Mucosa of rectum (tissue), 2 donors: ENCODE data around the gene SRP19.

ENCODE experiments used
- H3K27ac ChIP-seq, 2 donors: one replicate each; pipeline ENCODE4 v1.7.0; 2013; ENCODE audit warnings: inconsistent platforms in 2 of 2, low read depth in 2 of 2, low read length in 2 of 2
- H3K27me3 ChIP-seq, 2 donors: one replicate each; pipeline ENCODE4 v1.7.0; 2013; ENCODE audit warnings: low read length in 2 of 2; ENCODE audit not compliant: control insufficient read depth in 2 of 2, insufficient read depth in 2 of 2
- H3K36me3 ChIP-seq, 2 donors: one replicate each; pipeline ENCODE4 v1.7.0; 2013; ENCODE audit warnings: low read length in 2 of 2; ENCODE audit not compliant: control insufficient read depth in 2 of 2, insufficient read depth in 2 of 2
- H3K4me1 ChIP-seq, 2 donors: one replicate each; pipeline ENCODE4 v1.7.0; 2013; ENCODE audit warnings: low read length in 2 of 2, mild to moderate bottlenecking in 1 of 2; ENCODE audit not compliant: control insufficient read depth in 2 of 2, insufficient read depth in 2 of 2
- H3K4me3 ChIP-seq, 2 donors: one replicate each; pipeline ENCODE4 v1.7.0; 2013; ENCODE audit warnings: low read length in 2 of 2
- H3K9ac ChIP-seq, 2 donors: one replicate each; pipeline ENCODE4 v1.7.0; 2013; ENCODE audit warnings: low read length in 2 of 2, low read depth in 1 of 2, mild to moderate bottlenecking in 1 of 2
- H3K9me3 ChIP-seq, 2 donors: one replicate each; pipeline ENCODE4 v1.7.0; 2013; ENCODE audit warnings: low read length in 2 of 2; ENCODE audit not compliant: control insufficient read depth in 2 of 2
- donor health status: healthy.
- donor health status: Normal muscosa, but diverticular disease.

SRP19 gene

DNA sequence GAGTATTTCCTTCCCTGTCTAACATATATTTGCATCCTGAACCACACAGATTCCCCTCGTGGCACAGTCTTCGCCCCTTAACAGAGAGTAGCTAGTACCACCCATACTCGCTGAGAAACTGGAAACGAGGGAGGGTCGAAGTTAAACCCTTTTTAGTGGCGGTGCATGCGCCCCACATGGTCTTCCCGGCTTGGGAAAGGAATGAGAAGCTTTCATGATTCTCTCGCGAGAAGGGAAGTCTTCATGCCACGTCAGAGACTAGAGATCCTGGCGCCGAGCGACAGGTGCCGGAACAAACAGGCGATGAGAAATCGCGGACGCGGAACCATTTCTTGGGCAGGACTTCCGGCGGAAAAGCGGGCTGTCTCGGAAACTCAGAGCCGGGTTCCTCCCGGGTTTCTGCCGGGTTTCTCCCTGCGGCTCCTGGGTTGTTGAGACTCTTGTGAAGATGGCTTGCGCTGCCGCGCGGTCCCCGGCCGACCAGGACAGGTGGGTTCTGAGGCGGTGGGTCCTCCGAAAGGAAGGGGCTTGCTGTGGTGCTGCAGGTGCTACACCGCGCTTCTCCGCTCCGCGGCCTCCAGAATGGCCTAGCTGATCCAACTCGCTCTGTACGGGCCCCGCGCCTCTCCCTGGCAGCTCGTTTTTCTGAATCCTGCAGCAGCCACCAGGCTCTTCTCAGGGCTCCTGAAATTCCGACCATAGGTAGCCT, at the start of gene SRP19:
TSS of gene SRP19 (plus strand) at position 359 of the 709 bp plus-strand sequence. CDS start at position 449, 90 bp downstream.
- Histone ChIP-seq H3K27ac (peak within 1 kb of the TSS; percentile 60 to 75), H3K4me1 (peaks cover 9 to 19% of the 10 kb centered on the region in 2 donors), H3K36me3 (peaks cover 12 to 17% of the 10 kb centered on the region in 2 donors), H3K9me3 (no peaks in the 10 kb centered on the region), H3K27me3 (no peaks in the 10 kb centered on the region), H3K4me3 (peak within 1 kb of the TSS; percentile 84 to 99), H3K9ac (peak within 1 kb of the TSS; percentile 80 to 90)

GRCh38 chr5:112812549-112812948, 48.5 kb upstream of the SRP19 start:
- no peak overlapping the region for H3K9ac ChIP-seq
- no peak overlapping the region for H3K27ac ChIP-seq
- H3K4me3 ChIP-seq, result no peak overlapping the region
- H3K27me3 ChIP-seq, result no peaks in the 10 kb centered on the region
- H3K4me1 ChIP-seq, result no peaks in the 10 kb centered on the region
- H3K9me3 ChIP-seq, result no peaks in the 10 kb centered on the region
- H3K36me3 ChIP-seq, result peaks cover 17 to 19% of the 10 kb centered on the region in 2 donors

GRCh38 chr5:112820246-112820645, 40.8 kb upstream of the SRP19 start:
- no peak overlapping the region for H3K27ac ChIP-seq
- H3K4me3 ChIP-seq, result no peak overlapping the region
- no peak overlapping the region for H3K9ac ChIP-seq
- H3K36me3 ChIP-seq, result peaks cover 26 to 36% of the 10 kb centered on the region in 2 donors
- no peaks in the 10 kb centered on the region for H3K4me1 ChIP-seq
- H3K9me3 ChIP-seq, result no peaks in the 10 kb centered on the region
- no peaks in the 10 kb centered on the region for H3K27me3 ChIP-seq

GRCh38 chr5:112822456-112822855, 38.6 kb upstream of the SRP19 start:
- Histone ChIP-seq H3K36me3 (peaks cover 24 to 29% of the 10 kb centered on the region in 2 donors), H3K4me3 (no peak overlapping the region), H3K9me3 (no peaks in the 10 kb centered on the region), H3K27ac (no peak overlapping the region), H3K4me1 (no peaks in the 10 kb centered on the region), H3K27me3 (no peaks in the 10 kb centered on the region), H3K9ac (no peak overlapping the region)

DNA sequence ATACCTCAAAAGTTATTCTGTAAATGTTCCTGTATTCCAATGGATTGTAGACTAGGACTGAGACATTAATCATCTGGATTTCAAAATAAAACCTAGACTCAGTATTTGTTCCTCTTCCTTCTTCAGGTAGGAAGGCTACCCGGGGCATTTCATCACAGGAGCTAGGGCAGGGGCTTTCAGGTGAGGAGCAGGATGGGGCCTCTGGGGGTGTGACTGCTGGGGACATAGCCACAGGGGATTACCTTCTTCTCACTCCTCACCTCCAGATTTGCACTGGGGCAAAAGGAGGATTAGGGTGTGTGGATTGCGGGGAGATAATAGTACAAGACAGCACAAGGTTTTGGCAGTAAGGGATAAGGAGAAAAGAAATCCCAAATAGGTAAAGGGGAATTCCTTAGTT, 37.9 kb upstream of the SRP19 start:
- H3K9ac ChIP-seq, result no peak overlapping the region
- no peak overlapping the region for H3K4me3 ChIP-seq
- no peaks in the 10 kb centered on the region for H3K4me1 ChIP-seq
- peaks cover 28% of the 10 kb centered on the region in 2 donors for H3K36me3 ChIP-seq
- no peaks in the 10 kb centered on the region for H3K27me3 ChIP-seq
- H3K9me3 ChIP-seq, result no peaks in the 10 kb centered on the region
- H3K27ac ChIP-seq, result no peak overlapping the region

GRCh38 chr5:112823656-112824055, 37.4 kb upstream of the SRP19 start:
- H3K36me3 ChIP-seq, result peaks cover 28 to 31% of the 10 kb centered on the region in 2 donors
- H3K27me3 ChIP-seq, result no peaks in the 10 kb centered on the region
- no peaks in the 10 kb centered on the region for H3K9me3 ChIP-seq
- no peak overlapping the region for H3K4me3 ChIP-seq
- H3K9ac ChIP-seq, result no peak overlapping the region
- no peak overlapping the region for H3K27ac ChIP-seq
- no peaks in the 10 kb centered on the region for H3K4me1 ChIP-seq

DNA sequence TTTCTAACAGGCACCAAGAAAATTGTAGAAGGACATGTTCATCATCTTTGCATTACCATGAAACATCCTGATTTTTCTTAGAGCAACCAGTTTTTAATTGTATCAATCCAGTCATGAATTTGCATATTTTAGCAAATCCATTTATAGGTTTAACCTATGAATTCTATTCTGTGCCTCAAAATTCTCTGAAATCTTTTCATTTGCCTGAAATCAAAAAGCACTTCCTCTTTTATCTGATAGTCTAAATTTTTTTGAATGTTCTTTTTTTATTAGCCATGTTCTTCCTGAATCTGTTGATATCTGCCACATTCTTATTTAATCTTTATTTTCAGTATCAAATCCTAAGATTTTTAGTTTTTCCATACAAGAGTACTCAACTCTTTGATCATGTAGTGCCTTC, 36.9 kb upstream of the SRP19 start:
- Histone ChIP-seq H3K9me3 (no peaks in the 10 kb centered on the region), H3K4me1 (no peaks in the 10 kb centered on the region), H3K9ac (no peak overlapping the region), H3K27me3 (no peaks in the 10 kb centered on the region), H3K36me3 (peaks cover 27 to 28% of the 10 kb centered on the region in 2 donors), H3K4me3 (no peak overlapping the region), H3K27ac (no peak overlapping the region)

DNA sequence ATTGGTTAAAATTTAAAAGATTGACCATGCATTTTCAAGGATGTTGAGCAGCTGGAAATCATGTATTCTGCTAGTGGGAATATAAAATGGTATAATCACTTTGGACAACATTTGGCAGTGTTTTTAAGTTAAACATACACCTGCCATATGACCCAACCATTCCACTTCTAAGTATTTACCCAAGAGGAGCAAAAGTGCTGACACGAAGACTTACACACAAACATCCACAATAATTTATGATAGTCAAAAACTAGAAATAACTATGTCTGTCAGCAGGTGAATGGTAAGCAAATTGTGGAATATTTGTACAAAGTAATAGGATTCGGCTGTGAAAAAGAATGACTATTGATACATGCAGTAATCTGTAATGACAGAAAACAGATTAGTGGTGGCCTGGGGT, 30.7 kb upstream of the SRP19 start:
- Histone ChIP-seq H3K4me1 (no peaks in the 10 kb centered on the region), H3K4me3 (no peak overlapping the region), H3K27ac (no peak overlapping the region), H3K27me3 (no peaks in the 10 kb centered on the region), H3K9me3 (no peaks in the 10 kb centered on the region), H3K36me3 (peaks cover 16 to 18% of the 10 kb centered on the region in 2 donors), H3K9ac (no peak overlapping the region)

GRCh38 chr5:112833971-112834370, 27.1 kb upstream of the SRP19 start:
- H3K27ac ChIP-seq, result no peak overlapping the region
- peaks cover 24 to 26% of the 10 kb centered on the region in 2 donors for H3K36me3 ChIP-seq
- no peak overlapping the region for H3K4me3 ChIP-seq
- no peaks in the 10 kb centered on the region for H3K27me3 ChIP-seq
- H3K9me3 ChIP-seq, result no peaks in the 10 kb centered on the region
- H3K9ac ChIP-seq, result no peak overlapping the region
- H3K4me1 ChIP-seq, result no peaks in the 10 kb centered on the region

DNA sequence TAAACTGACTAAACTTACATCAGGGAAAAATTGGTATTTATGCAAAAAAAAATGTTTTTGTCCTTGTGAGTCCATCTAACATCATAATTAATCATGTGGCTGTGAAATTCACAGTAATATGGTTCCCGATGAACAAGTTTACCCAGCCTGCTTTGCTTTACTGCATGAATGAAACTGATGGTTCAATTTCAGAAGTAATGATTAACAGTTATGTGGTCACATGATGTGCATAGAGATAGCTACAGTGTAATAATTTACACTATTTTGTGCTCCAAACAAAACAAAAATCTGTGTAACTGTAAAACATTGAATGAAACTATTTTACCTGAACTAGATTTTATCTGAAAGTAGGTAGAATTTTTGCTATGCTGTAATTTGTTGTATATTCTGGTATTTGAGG, 16.6 kb upstream of the SRP19 start:
- no peak overlapping the region for H3K27ac ChIP-seq
- no peaks in the 10 kb centered on the region for H3K27me3 ChIP-seq
- no peaks in the 10 kb centered on the region for H3K4me1 ChIP-seq
- H3K9ac ChIP-seq, result no peak overlapping the region
- no peaks in the 10 kb centered on the region for H3K9me3 ChIP-seq
- H3K4me3 ChIP-seq, result no peak overlapping the region
- H3K36me3 ChIP-seq, result peaks cover 0 to 2% of the 10 kb centered on the region in 2 donors
